ENCODE measurements around the gene B4GALT6.

- TF ChIP-seq POLR2AphosphoS5 (IDR thresholded peaks at IDR 0.05; ENCODE audit: low read depth, low read length) (no peak), POLR2A (IDR thresholded peaks at IDR 0.05; ENCODE audit: low read depth, low read length) (no peak), TAF1 (IDR thresholded peaks at IDR 0.05; ENCODE audit: borderline replicate concordance, low read depth, low read length) (no peak)
Observed at GRCh38 chr18:31591628-31592027, 92.8 kb downstream of the B4GALT6 start, which contains the start of gene TTR.

All from GM12892 (cell line).